K562 (cell line): Measurements from ENCODE around the gene STX3. TPM values are rescaled to one million over a fixed set of nuclear protein-coding genes. Genes with fewer than 3 reads are reported as not detected.

Experiments used
- CCAR2 ChIP-seq: fragments of 200-400 bp; formaldehyde crosslinking; IDR thresholded peaks from 2 replicates; pipeline ENCODE4 v1.6.1; 2017; ENCODE audit warnings: mild to moderate bottlenecking, low read depth, low read length
- EZH2 ChIP-seq: IDR thresholded peaks from 2 replicates; pipeline ENCODE4 v1.6.1; 2012; ENCODE audit warnings: low read depth, mild to moderate bottlenecking, inconsistent platforms, low read length, borderline replicate concordance
- FOXA3 ChIP-seq, 2 experiments: fragments of 450-650 bp in 1 of 2; sonication (generic) in 1 of 2; formaldehyde crosslinking; IDR thresholded peaks in 1 of 2; conservative IDR thresholded peaks in 1 of 2; 2 replicates each; pipeline versions ENCODE4 v1.4.0 to v1.8.0; 2020 to 2022; ENCODE audit warnings: mild to moderate bottlenecking in 2 of 2, missing genetic modification reagents in 1 of 2
- IRF2 ChIP-seq: sonication (generic); formaldehyde crosslinking; IDR thresholded peaks from 2 replicates; pipeline ENCODE4 v1.8.1; 2022; ENCODE audit warnings: mild to moderate bottlenecking, missing genetic modification reagents
- KLF10 ChIP-seq: fragments of 250-450 bp; sonication (Bioruptor Pico); IDR thresholded peaks from 2 replicates; pipeline ENCODE4 v1.6.1; 2021; ENCODE audit warnings: matching md5 sums
- PHB ChIP-seq: fragments of 250-450 bp; sonication (Bioruptor Pico); IDR thresholded peaks from 2 replicates; pipeline ENCODE4 v1.5.0; 2021
- SNIP1 ChIP-seq: fragments of 450-650 bp; IDR thresholded peaks from 2 replicates; pipeline ENCODE4 v1.7.1; 2017; ENCODE audit warnings: low read depth, mild to moderate bottlenecking
- ZNF717 ChIP-seq: fragments of 250-450 bp; sonication (Bioruptor Pico); IDR thresholded peaks from 2 replicates; pipeline ENCODE4 v1.5.0; 2021
- polyA plus RNA-seq, 8 experiments: library from polyadenylated mRNA; depleted of rRNA in 4 of 8; stranded (reverse) in 5 of 8; unstranded in 3 of 8; fragments of >200 nt; fragmentation: Nextera tagmentation in 2 of 8; fragmentation: Illumina TruSeq in 1 of 8; extraction: Ambion mirVana in 2 of 8; extraction: Trizol in 1 of 8; gene quantifications; 2 replicates each; pipeline versions ENCODE4 v1.2.1 to v1.2.3, GENCODE V29; 2011 to 2014; ENCODE audit warnings: inconsistent platforms in 1 of 8, missing spikeins in 1 of 8
- total RNA-seq, 7 experiments: library from RNA; depleted of rRNA in 6 of 7; stranded (reverse); fragments of >200 nt in 6 of 7; fragmentation: Illumina TruSeq in 2 of 7; extraction: Trizol in 2 of 7; gene quantifications; 2 replicates each; pipeline versions ENCODE4 v1.2.1 to v1.2.3, GENCODE V29; 2011 to 2021; ENCODE audit warnings: low replicate concordance in 1 of 7
- TF ChIP-seq, protein P1 (sequence below): fragments of 150-350 bp; IDR thresholded peaks from 2 replicates; pipeline ENCODE4 v1.6.1; 2014; ENCODE audit warnings: low read depth, mild to moderate bottlenecking, low read length, borderline replicate concordance
- TF ChIP-seq, protein P2 (sequence below): fragments of 450-650 bp; IDR thresholded peaks from 2 replicates; pipeline ENCODE4 v1.6.1; 2014; ENCODE audit warnings: low read depth, mild to moderate bottlenecking, moderate library complexity, borderline replicate concordance
- TF ChIP-seq, protein P3 (sequence below): sonication (generic); formaldehyde crosslinking; IDR thresholded peaks from 2 replicates; pipeline ENCODE4 v1.8.1; 2023; ENCODE audit warnings: missing genetic modification reagents, mild to moderate bottlenecking, borderline replicate concordance
- TF ChIP-seq, protein P4 (sequence below): fragments of 250-450 bp; sonication (Bioruptor Pico); IDR thresholded peaks from 2 replicates; pipeline ENCODE4 v1.5.0; 2020; ENCODE audit warnings: mild to moderate bottlenecking, borderline replicate concordance

STX3 gene
- total and polyA plus RNA-seq, 9 of the 15 experiments (the other 6 are each of a cell fraction or from before 2014, with no cell fraction given), result 12.0 to 91.6 (median 48.7) TPM

DNA sequence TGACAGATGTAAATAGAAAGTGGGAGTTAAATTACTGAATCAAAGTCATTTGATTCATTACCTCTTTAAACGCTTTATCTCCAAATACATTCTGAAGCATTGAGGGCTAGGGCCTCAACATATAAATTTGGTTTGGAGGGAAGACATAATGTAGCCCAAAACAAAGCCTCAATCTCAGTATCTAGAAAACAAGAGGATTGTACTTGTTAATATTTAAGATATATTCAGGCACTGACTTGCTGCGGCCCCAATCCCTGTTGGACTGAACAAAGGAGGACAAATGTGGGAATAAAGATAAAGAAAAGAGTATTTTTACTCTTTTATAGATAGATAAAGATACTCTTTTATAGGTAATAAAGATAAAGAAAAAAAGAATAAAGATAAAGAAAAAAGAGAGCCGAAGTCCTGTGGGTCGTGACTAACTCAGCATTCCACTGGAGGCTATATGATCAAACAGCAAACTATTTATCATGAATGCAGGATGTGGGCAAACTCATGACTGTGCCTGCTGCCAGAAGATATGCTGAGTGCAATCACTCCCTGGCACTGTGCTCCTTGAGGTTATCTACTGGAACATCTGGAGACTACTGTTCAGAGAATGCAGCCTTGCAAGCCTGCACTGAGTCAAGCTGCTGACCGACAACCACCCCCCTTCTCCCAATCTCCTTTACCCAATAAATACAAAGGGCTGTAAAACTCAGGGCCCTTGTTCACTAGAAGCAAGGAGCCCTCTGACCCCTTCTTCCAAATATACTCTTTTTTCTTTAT, 48.5 kb upstream of the STX3 start (continued):
- TF ChIP-seq EZH2 (no peak; the same call in 1 of the 2 replicates), PHB (CRISPR knock-in tag) (no peak), SNIP1 (no peak), ZNF717 (CRISPR knock-in tag) (no peak), FOXA3 (CRISPR knock-in tag; conservative IDR thresholded peaks at IDR 0.05 in 1 of 2, IDR thresholded peaks at IDR 0.05 in 1 of 2) (peak in 1 of 2 experiments; percentile 34; a peak in 1 of 4 replicates), KLF10 (CRISPR knock-in tag) (no peak), IRF2 (CRISPR knock-in tag) (no peak), CCAR2 (no peak)
- TF ChIP-seq, protein P1, sequence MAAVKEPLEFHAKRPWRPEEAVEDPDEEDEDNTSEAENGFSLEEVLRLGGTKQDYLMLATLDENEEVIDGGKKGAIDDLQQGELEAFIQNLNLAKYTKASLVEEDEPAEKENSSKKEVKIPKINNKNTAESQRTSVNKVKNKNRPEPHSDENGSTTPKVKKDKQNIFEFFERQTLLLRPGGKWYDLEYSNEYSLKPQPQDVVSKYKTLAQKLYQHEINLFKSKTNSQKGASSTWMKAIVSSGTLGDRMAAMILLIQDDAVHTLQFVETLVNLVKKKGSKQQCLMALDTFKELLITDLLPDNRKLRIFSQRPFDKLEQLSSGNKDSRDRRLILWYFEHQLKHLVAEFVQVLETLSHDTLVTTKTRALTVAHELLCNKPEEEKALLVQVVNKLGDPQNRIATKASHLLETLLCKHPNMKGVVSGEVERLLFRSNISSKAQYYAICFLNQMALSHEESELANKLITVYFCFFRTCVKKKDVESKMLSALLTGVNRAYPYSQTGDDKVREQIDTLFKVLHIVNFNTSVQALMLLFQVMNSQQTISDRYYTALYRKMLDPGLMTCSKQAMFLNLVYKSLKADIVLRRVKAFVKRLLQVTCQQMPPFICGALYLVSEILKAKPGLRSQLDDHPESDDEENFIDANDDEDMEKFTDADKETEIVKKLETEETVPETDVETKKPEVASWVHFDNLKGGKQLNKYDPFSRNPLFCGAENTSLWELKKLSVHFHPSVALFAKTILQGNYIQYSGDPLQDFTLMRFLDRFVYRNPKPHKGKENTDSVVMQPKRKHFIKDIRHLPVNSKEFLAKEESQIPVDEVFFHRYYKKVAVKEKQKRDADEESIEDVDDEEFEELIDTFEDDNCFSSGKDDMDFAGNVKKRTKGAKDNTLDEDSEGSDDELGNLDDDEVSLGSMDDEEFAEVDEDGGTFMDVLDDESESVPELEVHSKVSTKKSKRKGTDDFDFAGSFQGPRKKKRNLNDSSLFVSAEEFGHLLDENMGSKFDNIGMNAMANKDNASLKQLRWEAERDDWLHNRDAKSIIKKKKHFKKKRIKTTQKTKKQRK, result no peak
- TF ChIP-seq, protein P2, sequence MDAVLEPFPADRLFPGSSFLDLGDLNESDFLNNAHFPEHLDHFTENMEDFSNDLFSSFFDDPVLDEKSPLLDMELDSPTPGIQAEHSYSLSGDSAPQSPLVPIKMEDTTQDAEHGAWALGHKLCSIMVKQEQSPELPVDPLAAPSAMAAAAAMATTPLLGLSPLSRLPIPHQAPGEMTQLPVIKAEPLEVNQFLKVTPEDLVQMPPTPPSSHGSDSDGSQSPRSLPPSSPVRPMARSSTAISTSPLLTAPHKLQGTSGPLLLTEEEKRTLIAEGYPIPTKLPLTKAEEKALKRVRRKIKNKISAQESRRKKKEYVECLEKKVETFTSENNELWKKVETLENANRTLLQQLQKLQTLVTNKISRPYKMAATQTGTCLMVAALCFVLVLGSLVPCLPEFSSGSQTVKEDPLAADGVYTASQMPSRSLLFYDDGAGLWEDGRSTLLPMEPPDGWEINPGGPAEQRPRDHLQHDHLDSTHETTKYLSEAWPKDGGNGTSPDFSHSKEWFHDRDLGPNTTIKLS, result no peak
- TF ChIP-seq, protein P3, sequence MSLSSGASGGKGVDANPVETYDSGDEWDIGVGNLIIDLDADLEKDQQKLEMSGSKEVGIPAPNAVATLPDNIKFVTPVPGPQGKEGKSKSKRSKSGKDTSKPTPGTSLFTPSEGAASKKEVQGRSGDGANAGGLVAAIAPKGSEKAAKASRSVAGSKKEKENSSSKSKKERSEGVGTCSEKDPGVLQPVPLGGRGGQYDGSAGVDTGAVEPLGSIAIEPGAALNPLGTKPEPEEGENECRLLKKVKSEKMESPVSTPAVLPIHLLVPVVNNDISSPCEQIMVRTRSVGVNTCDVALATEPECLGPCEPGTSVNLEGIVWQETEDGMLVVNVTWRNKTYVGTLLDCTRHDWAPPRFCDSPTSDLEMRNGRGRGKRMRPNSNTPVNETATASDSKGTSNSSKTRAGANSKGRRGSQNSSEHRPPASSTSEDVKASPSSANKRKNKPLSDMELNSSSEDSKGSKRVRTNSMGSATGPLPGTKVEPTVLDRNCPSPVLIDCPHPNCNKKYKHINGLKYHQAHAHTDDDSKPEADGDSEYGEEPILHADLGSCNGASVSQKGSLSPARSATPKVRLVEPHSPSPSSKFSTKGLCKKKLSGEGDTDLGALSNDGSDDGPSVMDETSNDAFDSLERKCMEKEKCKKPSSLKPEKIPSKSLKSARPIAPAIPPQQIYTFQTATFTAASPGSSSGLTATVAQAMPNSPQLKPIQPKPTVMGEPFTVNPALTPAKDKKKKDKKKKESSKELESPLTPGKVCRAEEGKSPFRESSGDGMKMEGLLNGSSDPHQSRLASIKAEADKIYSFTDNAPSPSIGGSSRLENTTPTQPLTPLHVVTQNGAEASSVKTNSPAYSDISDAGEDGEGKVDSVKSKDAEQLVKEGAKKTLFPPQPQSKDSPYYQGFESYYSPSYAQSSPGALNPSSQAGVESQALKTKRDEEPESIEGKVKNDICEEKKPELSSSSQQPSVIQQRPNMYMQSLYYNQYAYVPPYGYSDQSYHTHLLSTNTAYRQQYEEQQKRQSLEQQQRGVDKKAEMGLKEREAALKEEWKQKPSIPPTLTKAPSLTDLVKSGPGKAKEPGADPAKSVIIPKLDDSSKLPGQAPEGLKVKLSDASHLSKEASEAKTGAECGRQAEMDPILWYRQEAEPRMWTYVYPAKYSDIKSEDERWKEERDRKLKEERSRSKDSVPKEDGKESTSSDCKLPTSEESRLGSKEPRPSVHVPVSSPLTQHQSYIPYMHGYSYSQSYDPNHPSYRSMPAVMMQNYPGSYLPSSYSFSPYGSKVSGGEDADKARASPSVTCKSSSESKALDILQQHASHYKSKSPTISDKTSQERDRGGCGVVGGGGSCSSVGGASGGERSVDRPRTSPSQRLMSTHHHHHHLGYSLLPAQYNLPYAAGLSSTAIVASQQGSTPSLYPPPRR (CRISPR knock-in tag), result peak; percentile 86; the same call in 1 of the 2 replicates
- TF ChIP-seq, protein P4, sequence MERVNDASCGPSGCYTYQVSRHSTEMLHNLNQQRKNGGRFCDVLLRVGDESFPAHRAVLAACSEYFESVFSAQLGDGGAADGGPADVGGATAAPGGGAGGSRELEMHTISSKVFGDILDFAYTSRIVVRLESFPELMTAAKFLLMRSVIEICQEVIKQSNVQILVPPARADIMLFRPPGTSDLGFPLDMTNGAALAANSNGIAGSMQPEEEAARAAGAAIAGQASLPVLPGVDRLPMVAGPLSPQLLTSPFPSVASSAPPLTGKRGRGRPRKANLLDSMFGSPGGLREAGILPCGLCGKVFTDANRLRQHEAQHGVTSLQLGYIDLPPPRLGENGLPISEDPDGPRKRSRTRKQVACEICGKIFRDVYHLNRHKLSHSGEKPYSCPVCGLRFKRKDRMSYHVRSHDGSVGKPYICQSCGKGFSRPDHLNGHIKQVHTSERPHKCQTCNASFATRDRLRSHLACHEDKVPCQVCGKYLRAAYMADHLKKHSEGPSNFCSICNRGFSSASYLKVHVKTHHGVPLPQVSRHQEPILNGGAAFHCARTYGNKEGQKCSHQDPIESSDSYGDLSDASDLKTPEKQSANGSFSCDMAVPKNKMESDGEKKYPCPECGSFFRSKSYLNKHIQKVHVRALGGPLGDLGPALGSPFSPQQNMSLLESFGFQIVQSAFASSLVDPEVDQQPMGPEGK, result no peak
